Liver (tissue), 9 donors: ENCODE results near the gene CNTNAP1. TPM values are rescaled to one million over a fixed set of nuclear protein-coding genes. Genes with fewer than 3 reads are reported as not detected.

Experiments
- DNase-seq: peaks from one replicate; pipeline ENCODE4 v3.0.0-alpha.2; 2017; ENCODE audit warnings: low spot score
- H3K27ac ChIP-seq, 2 donors: one replicate each; pipeline ENCODE4 v1.7.0; 2013; ENCODE audit warnings: inconsistent platforms in 2 of 2, low read length in 2 of 2, control low read depth in 1 of 2, low read depth in 1 of 2, mild to moderate bottlenecking in 1 of 2
- H3K27me3 ChIP-seq, 4 donors: one replicate each; pipeline versions ENCODE4 v1.6.1 to v1.7.0; 2013; ENCODE audit warnings: low read length in 3 of 4, inconsistent platforms in 1 of 4, mild to moderate bottlenecking in 1 of 4, moderate library complexity in 1 of 4; ENCODE audit not compliant: control insufficient read depth in 4 of 4, insufficient read depth in 4 of 4
- H3K36me3 ChIP-seq, 4 donors: one replicate each; pipeline versions ENCODE4 v1.6.1 to v1.7.0; 2013; ENCODE audit warnings: low read length in 3 of 4, mild to moderate bottlenecking in 3 of 4, low read depth in 1 of 4, moderate library complexity in 1 of 4; ENCODE audit not compliant: control insufficient read depth in 4 of 4, insufficient read depth in 3 of 4
- H3K4me1 ChIP-seq, 4 donors: one replicate each; pipeline versions ENCODE4 v1.6.1 to v1.7.0; 2013; ENCODE audit warnings: low read length in 3 of 4, mild to moderate bottlenecking in 3 of 4, moderate library complexity in 1 of 4; ENCODE audit not compliant: control insufficient read depth in 4 of 4, insufficient read depth in 4 of 4
- H3K4me3 ChIP-seq, 3 donors: one replicate each; pipeline versions ENCODE4 v1.6.1 to v1.7.0; 2013; ENCODE audit warnings: low read length in 3 of 3, control low read depth in 1 of 3, low read depth in 1 of 3, mild to moderate bottlenecking in 1 of 3
- H3K9ac ChIP-seq, 2 donors: one replicate each; pipeline ENCODE4 v1.7.0; 2013; ENCODE audit warnings: low read length in 2 of 2, mild to moderate bottlenecking in 2 of 2, moderate library complexity in 2 of 2, control low read depth in 1 of 2, low read depth in 1 of 2
- H3K9me3 ChIP-seq, 4 donors: one replicate each; pipeline versions ENCODE4 v1.6.1 to v1.7.0; 2013; ENCODE audit warnings: low read length in 3 of 4; ENCODE audit not compliant: control insufficient read depth in 4 of 4
- CTCF ChIP-seq: fragments of 150-350 bp; IDR thresholded peaks from 2 replicates; pipeline ENCODE4 v1.5.1; 2017; ENCODE audit warnings: improper control_type of control experiment, low read depth, low read length; ENCODE audit not compliant: missing input control
- EGR1 ChIP-seq, 2 donors: IDR thresholded peaks; 2 replicates each; pipeline ENCODE4 v1.6.1; 2016 to 2018; ENCODE audit warnings: antibody characterized with exemption in 2 of 2, low read depth in 2 of 2
- FOXA1 ChIP-seq: IDR thresholded peaks from 2 replicates; pipeline ENCODE4 v1.6.1; 2016; ENCODE audit warnings: antibody characterized with exemption
- FOXA2 ChIP-seq: IDR thresholded peaks from 2 replicates; pipeline ENCODE4 v1.6.1; 2016; ENCODE audit warnings: antibody characterized with exemption
- GABPA ChIP-seq, 2 donors: IDR thresholded peaks in 1 of 2; conservative IDR thresholded peaks in 1 of 2; 2 replicates each; pipeline ENCODE4 v1.6.1; 2016; ENCODE audit warnings: antibody characterized with exemption in 2 of 2, mild to moderate bottlenecking in 1 of 2, moderate library complexity in 1 of 2
- HNF4A ChIP-seq, 2 donors: conservative IDR thresholded peaks; 2 replicates each; pipeline ENCODE4 v1.6.1; 2016; ENCODE audit warnings: antibody characterized with exemption in 2 of 2, mild to moderate bottlenecking in 2 of 2
- HNF4G ChIP-seq: IDR thresholded peaks from 2 replicates; pipeline ENCODE4 v1.6.1; 2016; ENCODE audit warnings: antibody characterized with exemption
- JUND ChIP-seq, 2 donors: IDR thresholded peaks; 2 replicates each; pipeline ENCODE4 v1.6.1; 2016; ENCODE audit warnings: antibody characterized with exemption in 2 of 2
- MAX ChIP-seq: IDR thresholded peaks from 2 replicates; pipeline ENCODE4 v1.6.1; 2016; ENCODE audit warnings: antibody characterized with exemption
- NR2F2 ChIP-seq: IDR thresholded peaks from 2 replicates; pipeline ENCODE4 v1.6.1; 2016; ENCODE audit warnings: antibody characterized with exemption
- RAD21 ChIP-seq, 2 donors: IDR thresholded peaks; 2 replicates each; pipeline ENCODE4 v1.6.1; 2016; ENCODE audit warnings: antibody characterized with exemption in 2 of 2, mild to moderate bottlenecking in 2 of 2
- RXRA ChIP-seq, 2 donors: IDR thresholded peaks; 2 replicates each; pipeline ENCODE4 v1.6.1; 2017 to 2018; ENCODE audit warnings: antibody characterized with exemption in 2 of 2, mild to moderate bottlenecking in 1 of 2
- SP1 ChIP-seq: IDR thresholded peaks from 2 replicates; pipeline ENCODE4 v1.6.1; 2018; ENCODE audit warnings: antibody characterized with exemption, mild to moderate bottlenecking
- TAF1 ChIP-seq: conservative IDR thresholded peaks from 2 replicates; pipeline ENCODE4 v1.6.1; 2016; ENCODE audit warnings: antibody characterized with exemption, mild to moderate bottlenecking
- YY1 ChIP-seq: IDR thresholded peaks from 2 replicates; pipeline ENCODE4 v1.6.1; 2016; ENCODE audit warnings: antibody characterized with exemption, mild to moderate bottlenecking
- ZBTB33 ChIP-seq: IDR thresholded peaks from 2 replicates; pipeline ENCODE4 v1.6.1; 2016; ENCODE audit warnings: antibody characterized with exemption
- WGBS: extraction: QIAGEN DNeasy Blood & Tissue Kit; methylation state at CpG from one replicate; pipeline ENCODE4 v1.1.7; 2013; 5-methylcytosine and 5-hydroxymethylcytosine counted together
- polyA plus RNA-seq, 2 donors: library from polyadenylated mRNA; stranded (reverse) in 1 of 2; unstranded in 1 of 2; fragments of 200-250 nt in 1 of 2; fragments of >200 nt in 1 of 2; fragmentation: Nextera tagmentation in 1 of 2; extraction: Ambion mirVana in 1 of 2; gene quantifications; one replicate each; pipeline versions ENCODE4 v1.2.1 to v1.2.3, GENCODE V29; 2013 to 2015
- total RNA-seq, 2 donors: library from RNA; depleted of rRNA; stranded (reverse); fragments of >200 nt; gene quantifications; one replicate each; pipeline ENCODE4 v1.2.3, GENCODE V29; 2014
- donor health status: healthy.
- donor health status: healthy.
- donor health status: healthy.
- donor health status: healthy.
- donor health status: healthy.

CNTNAP1 gene
- total and polyA plus RNA-seq, 4 donors: 0.08 to 0.75 (median 0.60) TPM

- Histone ChIP-seq H3K27me3 (no peaks in the 10 kb centered on the region), H3K27ac (no peak overlapping the region), H3K36me3 (peaks cover 0 to 57% (median 33%) of the 10 kb centered on the region in 4 donors), H3K9me3 (no peaks in the 10 kb centered on the region), H3K4me1 (no peaks in the 10 kb centered on the region), H3K9ac (no peak overlapping the region), H3K4me3 (no peak overlapping the region)
- no peak for DNase-seq
- no peak for TF ChIP-seq EGR1 (IDR thresholded peaks at IDR 0.05; ENCODE audit: low read depth in 2 of 2)
- TF ChIP-seq HNF4A (conservative IDR thresholded peaks at IDR 0.05): no peak
- TF ChIP-seq NR2F2: no peak
- no peak for TF ChIP-seq SP1
- no peak for TF ChIP-seq CTCF
- WGBS: 86% methylated on average over 3 of the region's 3 CpGs
Measured at GRCh38 chr17:42723636-42724035, 41.3 kb downstream of the CNTNAP1 start.

- Histone ChIP-seq H3K27me3 (no peaks in the 10 kb centered on the region), H3K4me3 (no peak overlapping the region), H3K4me1 (no peaks in the 10 kb centered on the region), H3K9ac (no peak overlapping the region), H3K27ac (no peak overlapping the region), H3K9me3 (no peaks in the 10 kb centered on the region), H3K36me3 (peaks cover 0 to 55% (median 27%) of the 10 kb centered on the region in 4 donors)
- no peak for DNase-seq
- TF ChIP-seq EGR1 (IDR thresholded peaks at IDR 0.05; ENCODE audit: low read depth in 2 of 2) (no peak), HNF4G (no peak), CTCF (no peak), HNF4A (conservative IDR thresholded peaks at IDR 0.05) (no peak), GABPA (IDR thresholded peaks at IDR 0.05 in 1 of 2, conservative IDR thresholded peaks at IDR 0.05 in 1 of 2) (no peak), RXRA (IDR thresholded peaks at IDR 0.05) (no peak)
- WGBS: 98% methylated on average over 6 of the region's 6 CpGs
Measured at GRCh38 chr17:42725143-42725542, 42.8 kb downstream of the CNTNAP1 start.

GRCh38 chr17:42740699-42741098, 58.4 kb downstream of the CNTNAP1 start:
- H3K4me1 ChIP-seq: peaks cover 3 to 20% (median 18%) of the 10 kb centered on the region in 4 donors
- 86% methylated on average over 1 of the region's 1 CpG for WGBS
- TF ChIP-seq YY1 (no peak), SP1 (no peak), TAF1 (no peak), CTCF (no peak), GABPA (IDR thresholded peaks at IDR 0.05 in 1 of 2, conservative IDR thresholded peaks at IDR 0.05 in 1 of 2) (no peak), FOXA1 (no peak), ZBTB33 (no peak), RAD21 (IDR thresholded peaks at IDR 0.05) (no peak), HNF4G (no peak), FOXA2 (no peak), JUND (IDR thresholded peaks at IDR 0.05) (no peak), MAX (no peak)

More at GRCh38 chr17:42740699-42741098, 58.4 kb downstream of the CNTNAP1 start:
- Histone ChIP-seq H3K27me3 (no peaks in the 10 kb centered on the region), H3K27ac (no peak overlapping the region), H3K4me3 (no peak overlapping the region), H3K9ac (no peak overlapping the region), H3K9me3 (no peaks in the 10 kb centered on the region), H3K36me3 (no peaks in the 10 kb centered on the region)
- DNase-seq: no peak
